Measurements from ENCODE around the gene ATP6V0E2.

ATP6V0E2 gene

GRCh38 chr7:149838992-149839408 lies 34.8 kb upstream of the ATP6V0E2 start:
- no peak for DNase-seq

- no peak for DNase-seq
Observed at GRCh38 chr7:149839933-149840332, 33.8 kb upstream of the ATP6V0E2 start.

- DNase-seq: no peak
Observed at GRCh38 chr7:149843566-149843965, 30.2 kb upstream of the ATP6V0E2 start.

GRCh38 chr7:149844445-149844844 lies 29.3 kb upstream of the ATP6V0E2 start:
- no peak for DNase-seq

- DNase-seq: no peak
Observed at GRCh38 chr7:149845257-149845980, 28.4 kb upstream of the ATP6V0E2 start.

GRCh38 chr7:149846021-149846420 lies 27.7 kb upstream of the ATP6V0E2 start:
- DNase-seq: no peak

- no peak for DNase-seq
Observed at GRCh38 chr7:149846436-149847046, 27.2 kb upstream of the ATP6V0E2 start.

GRCh38 chr7:149849174-149849573 lies 24.6 kb upstream of the ATP6V0E2 start:
- DNase-seq: no peak

GRCh38 chr7:149850007-149850594 lies 23.7 kb upstream of the ATP6V0E2 start:
- no peak for DNase-seq

- no peak for DNase-seq
Observed at GRCh38 chr7:149850716-149851115, 23.1 kb upstream of the ATP6V0E2 start.

GRCh38 chr7:149851449-149851848 lies 22.3 kb upstream of the ATP6V0E2 start:
- no peak for DNase-seq

- no peak for DNase-seq
Observed at GRCh38 chr7:149853157-149853556, 20.6 kb upstream of the ATP6V0E2 start.

- no peak for DNase-seq
Observed at GRCh38 chr7:149854611-149855360, 19.0 kb upstream of the ATP6V0E2 start.

GRCh38 chr7:149855361-149856305 lies 18.1 kb upstream of the ATP6V0E2 start:
- DNase-seq: peak in 1 of 2 experiments; percentile 49

- DNase-seq: no peak
Observed at GRCh38 chr7:149856583-149856982, 17.2 kb upstream of the ATP6V0E2 start.

GRCh38 chr7:149859369-149859768 lies 14.4 kb upstream of the ATP6V0E2 start:
- no peak for DNase-seq

- no peak for DNase-seq
Observed at GRCh38 chr7:149859876-149860275, 13.9 kb upstream of the ATP6V0E2 start.

GRCh38 chr7:149860821-149861727 lies 12.7 kb upstream of the ATP6V0E2 start:
- no peak for DNase-seq

- no peak for DNase-seq
Observed at GRCh38 chr7:149861728-149862045, 12.1 kb upstream of the ATP6V0E2 start.

- DNase-seq: no peak
Observed at GRCh38 chr7:149862156-149862555, 11.6 kb upstream of the ATP6V0E2 start.

GRCh38 chr7:149863500-149863899 lies 10.3 kb upstream of the ATP6V0E2 start:
- DNase-seq: no peak
